RWPE1 (cell line): ENCODE measurements around the gene C5AR1.

Experiments
- CTCF ChIA-PET: fragments of 350-600 bp; sonication (Branson Sonifier 250); formaldehyde crosslinking; extraction: SDS; loops from one replicate; lab custom pipeline; 2021; lab: Yijun Ruan, JAX
- POLR2A ChIA-PET: fragments of 400-600 bp; formaldehyde crosslinking; extraction: SDS; loops from one replicate; lab custom pipeline; 2020; ENCODE audit warnings: antibody characterized with exemption; ENCODE audit not compliant: low non-redundant PET; lab: Yijun Ruan, JAX
- DNase-seq: peaks from one replicate; pipeline ENCODE4 v3.0.0; 2012; ENCODE audit warnings: low spot score
- H3K27ac ChIP-seq: fragments of 450-650 bp; 2 replicates; pipeline ENCODE4 v1.5.1; 2017
- CTCF ChIP-seq: fragments of 450-650 bp; conservative IDR thresholded peaks from 2 replicates; pipeline ENCODE4 v1.5.1; 2017; ENCODE audit warnings: low read depth, mild to moderate bottlenecking

The C5AR1 gene

DNA sequence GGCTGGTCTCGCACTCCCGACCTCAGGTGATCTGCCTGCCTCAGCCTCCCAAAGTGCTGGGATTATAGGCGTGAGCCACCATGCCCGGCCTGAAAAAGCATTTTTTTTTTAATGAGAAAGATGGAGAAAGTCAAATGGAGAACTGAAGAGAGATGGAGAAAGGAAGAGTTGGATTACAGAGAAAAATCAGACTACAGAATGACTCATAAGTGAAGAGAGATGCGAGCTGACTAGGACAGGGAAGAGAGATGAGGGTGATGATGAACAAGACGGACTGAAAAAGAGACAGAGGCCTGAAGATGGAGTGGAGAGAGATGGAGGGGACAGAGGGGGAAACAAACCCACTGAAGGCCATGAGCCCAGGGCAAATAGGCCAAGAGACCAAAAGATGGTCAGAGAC is 41.0 kb downstream of the C5AR1 start:
- DNase-seq: no peak
- no peak for TF ChIP-seq CTCF
- ChIA-PET CTCF (interaction anchor here (0.6 kb wide), 1 partner anchor 54 kb away, joined by 3 read pairs; no protein-coding TSS in a partner anchor), POLR2A (no interaction called here)
- no peak overlapping the region for H3K27ac ChIP-seq

DNA sequence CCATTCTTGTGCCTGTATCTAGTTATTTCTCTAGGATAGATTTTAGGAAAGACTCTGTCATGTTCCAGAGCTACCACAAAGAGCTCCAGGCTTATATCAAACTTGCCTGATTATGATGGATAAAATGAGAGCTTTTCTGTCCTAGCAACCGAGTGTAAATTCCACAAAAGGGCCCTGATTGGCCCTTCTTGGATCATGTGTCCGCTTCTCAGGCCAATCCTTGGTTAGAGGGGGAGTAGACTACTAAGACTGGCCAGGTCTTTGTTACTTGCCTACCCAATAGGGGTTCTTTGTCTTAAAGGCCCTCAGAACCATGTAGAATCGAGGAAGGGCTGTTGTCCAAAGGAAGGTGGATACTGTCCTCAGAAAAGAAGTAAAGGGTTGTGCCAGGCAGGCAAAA is 41.9 kb downstream of the C5AR1 start:
- ChIA-PET POLR2A (no interaction called here), CTCF (no interaction called here)
- no peak overlapping the region for H3K27ac ChIP-seq
- DNase-seq: peak; percentile 65
- no peak for TF ChIP-seq CTCF

GRCh38 chr19:47352095-47352494 is 42.4 kb downstream of the C5AR1 start:
- ChIA-PET CTCF (interaction anchor here (0.6 kb wide), 1 partner anchor 246 kb away, joined by 3 read pairs; no protein-coding TSS in a partner anchor), POLR2A (no interaction called here)
- no peak overlapping the region for H3K27ac ChIP-seq
- DNase-seq: no peak
- TF ChIP-seq CTCF: no peak

GRCh38 chr19:47353307-47353712 is 43.6 kb downstream of the C5AR1 start:
- DNase-seq: no peak
- no peak for TF ChIP-seq CTCF
- POLR2A ChIA-PET: no interaction called here
- CTCF ChIA-PET: interaction anchor here (0.6 kb wide), 1 partner anchor 46 kb away, joined by 3 read pairs; no protein-coding TSS in a partner anchor
- no peak overlapping the region for H3K27ac ChIP-seq

DNA sequence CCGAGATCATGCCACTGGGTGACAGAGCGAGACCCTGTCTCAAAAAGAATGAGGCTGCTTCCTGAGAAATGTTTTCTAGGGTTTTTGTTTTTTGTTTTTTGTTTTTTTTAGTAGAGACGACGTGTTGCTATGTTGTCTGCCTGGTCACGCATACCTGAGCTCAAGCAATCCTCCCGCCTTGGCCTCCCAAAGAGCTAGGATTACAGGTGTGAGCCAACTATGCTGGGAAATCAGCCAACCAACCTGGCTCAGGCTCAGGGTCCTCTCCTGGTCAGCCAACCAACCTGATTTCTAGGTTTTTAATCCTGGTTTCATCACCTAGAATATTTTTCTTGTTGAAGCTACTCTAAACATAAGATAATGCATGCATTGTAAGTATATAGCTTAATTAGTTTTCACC is 47.2 kb downstream of the C5AR1 start:
- H3K27ac ChIP-seq: no peak overlapping the region; the same call in 1 of the 2 replicates
- DNase-seq: no peak
- CTCF ChIA-PET: interaction anchor here (0.8 kb wide), 1 partner anchor 1161 kb away, joined by 3 read pairs; no protein-coding TSS in a partner anchor
- POLR2A ChIA-PET: no interaction called here
- TF ChIP-seq CTCF: no peak

GRCh38 chr19:47357788-47358680 is 48.4 kb downstream of the C5AR1 start:
- ChIA-PET POLR2A (interaction anchor here (1.3 kb wide), 1 partner anchor 9 kb away, joined by 3 read pairs; the partner anchor contains the start of gene DHX34), CTCF (interaction anchor here (1.2 kb wide), 1 partner anchor 10 kb away, joined by 5 read pairs; no protein-coding TSS in a partner anchor)
- no peak for DNase-seq
- H3K27ac ChIP-seq: no peak overlapping the region
- no peak; the same call in 1 of the 2 replicates for TF ChIP-seq CTCF
